ENCODE results near the gene ACE2.

ACE2 gene

GRCh38 chrX:15579778-15580747 is 20.7 kb downstream of the ACE2 start:
- no peak for DNase-seq

- DNase-seq: no peak
Measured at GRCh38 chrX:15576019-15576418, 24.7 kb downstream of the ACE2 start.

- no peak for DNase-seq
Measured at GRCh38 chrX:15574017-15574416, 26.7 kb downstream of the ACE2 start.

- DNase-seq: no peak
Measured at GRCh38 chrX:15570145-15570544, 30.6 kb downstream of the ACE2 start.

- DNase-seq: no peak
Measured at GRCh38 chrX:15567886-15568616, 32.7 kb downstream of the ACE2 start.

GRCh38 chrX:15567267-15567666 is 33.5 kb downstream of the ACE2 start:
- DNase-seq: no peak

GRCh38 chrX:15566244-15566643 is 34.5 kb downstream of the ACE2 start:
- no peak for DNase-seq

GRCh38 chrX:15564981-15565579 is 35.7 kb downstream of the ACE2 start:
- peak; percentile 8 for DNase-seq

- no peak for DNase-seq
Measured at GRCh38 chrX:15563056-15563455, 37.7 kb downstream of the ACE2 start.

- no peak for DNase-seq
Measured at GRCh38 chrX:15560924-15561323, 39.8 kb downstream of the ACE2 start.

- DNase-seq: no peak
Measured at GRCh38 chrX:15559227-15559626, 41.5 kb downstream of the ACE2 start.

- DNase-seq: no peak
Measured at GRCh38 chrX:15549189-15550012, 51.4 kb downstream of the ACE2 start.

GRCh38 chrX:15547356-15547755 is 53.4 kb downstream of the ACE2 start:
- DNase-seq: no peak

- DNase-seq: no peak
Measured at GRCh38 chrX:15546745-15547144, 54.0 kb downstream of the ACE2 start.

- no peak for DNase-seq
Measured at GRCh38 chrX:15530318-15530717, 70.4 kb downstream of the ACE2 start.

GRCh38 chrX:15529165-15529564 is 71.6 kb downstream of the ACE2 start:
- no peak for DNase-seq

GRCh38 chrX:15525664-15526416 is 74.9 kb downstream of the ACE2 start:
- no peak for DNase-seq

- no peak for DNase-seq
Measured at GRCh38 chrX:15524417-15524816, 76.3 kb downstream of the ACE2 start.

- no peak for DNase-seq
Measured at GRCh38 chrX:15523088-15523487, 77.7 kb downstream of the ACE2 start.

- DNase-seq: no peak
Measured at GRCh38 chrX:15522464-15522863, 78.3 kb downstream of the ACE2 start.

- DNase-seq: no peak
Measured at GRCh38 chrX:15515931-15516330, 84.8 kb downstream of the ACE2 start.
